B cell (primary cell): ENCODE results near the gene CNMD. TPM values are rescaled to one million over a fixed set of nuclear protein-coding genes. Genes with fewer than 3 reads are reported as not detected.

ENCODE experiments used
- ATAC-seq: fragments of 200-7000 bp; cut with Tn5 transposase; one replicate; pipeline ENCODE4 v1.10.0; 2021; ENCODE audit warnings: low read depth, mild to moderate bottlenecking, moderate number of reproducible peaks, moderate library complexity
- CTCF ChIA-PET: fragments of 350-600 bp; sonication (Branson Sonifier 250); formaldehyde crosslinking; loops from one replicate; lab custom pipeline; 2021; ENCODE audit warnings: antibody characterized with exemption, inconsistent platforms; lab: Charles Lee
- POLR2A ChIA-PET: fragments of 350-600 bp; sonication (Branson Sonifier 250); formaldehyde crosslinking; loops from one replicate; lab custom pipeline; 2021; ENCODE audit warnings: antibody characterized with exemption; lab: Charles Lee
- DNase-seq: peaks from one replicate; pipeline ENCODE4 v3.0.0; 2013
- H2AFZ ChIP-seq: 2 replicates; pipeline ENCODE4 v1.6.1; 2012; ENCODE audit warnings: mild to moderate bottlenecking, low read depth, low read length; ENCODE audit not compliant: insufficient read depth, poor library complexity, severe bottlenecking
- H3K27ac ChIP-seq, 2 donors: 1 replicate in 1 of 2; 2 replicates in 1 of 2; pipeline ENCODE4 v1.5.1; 2012 to 2013; ENCODE audit warnings: low read length in 2 of 2, mild to moderate bottlenecking in 2 of 2, moderate library complexity in 1 of 2
- H3K27me3 ChIP-seq, 4 experiments: fragments of 200-600 bp in 1 of 4; sonication (generic) in 1 of 4; replicated peaks in 1 of 4; 1 replicate in 2 of 4; 2 replicates in 2 of 4; pipeline versions ENCODE4 v1.6.1 to v1.7.0; 2013 to 2016; ENCODE audit warnings: low read length in 3 of 4, mild to moderate bottlenecking in 2 of 4, mixed read lengths in 1 of 4, moderate library complexity in 1 of 4; ENCODE audit not compliant: insufficient read depth in 4 of 4, control insufficient read depth in 3 of 4; ENCODE audit errors: control extremely low read depth in 1 of 4
- H3K36me3 ChIP-seq, 2 experiments: replicated peaks in 1 of 2; 1 replicate in 1 of 2; 2 replicates in 1 of 2; pipeline versions ENCODE4 v1.6.1 to v1.7.1; 2013; ENCODE audit warnings: low read length in 1 of 2; ENCODE audit not compliant: insufficient read depth in 2 of 2, control insufficient read depth in 1 of 2; ENCODE audit errors: control extremely low read depth in 1 of 2, extremely low read depth in 1 of 2
- H3K4me1 ChIP-seq, 2 donors: fragments of 200-600 bp in 1 of 2; sonication (generic) in 1 of 2; 1 replicate in 1 of 2; 2 replicates in 1 of 2; pipeline versions ENCODE4 v1.5.1 to v1.6.1; 2013 to 2017; ENCODE audit warnings: low read length in 2 of 2; ENCODE audit not compliant: control insufficient read depth in 2 of 2, insufficient read depth in 2 of 2
- H3K4me2 ChIP-seq: replicated peaks from 2 replicates; pipeline ENCODE3; 2012; ENCODE audit warnings: mild to moderate bottlenecking, low read depth, low read length; ENCODE audit not compliant: poor library complexity, severe bottlenecking
- H3K4me3 ChIP-seq, 5 experiments: fragments of 200-600 bp in 1 of 5; sonication (generic) in 1 of 5; 1 replicate in 3 of 5; 2 replicates in 2 of 5; pipeline versions ENCODE4 v1.5.1 to v1.7.0; 2011 to 2016; ENCODE audit warnings: low read length in 4 of 5, mild to moderate bottlenecking in 4 of 5, low read depth in 2 of 5, control low read depth in 1 of 5, moderate library complexity in 1 of 5; ENCODE audit not compliant: insufficient read depth in 1 of 5; ENCODE audit errors: control extremely low read depth in 1 of 5, extremely low read depth in 1 of 5
- H3K79me2 ChIP-seq: fragments of 200-600 bp; sonication (generic); one replicate; pipeline ENCODE4 v1.6.0; 2016; ENCODE audit warnings: low read length; ENCODE audit not compliant: control insufficient read depth, insufficient read depth
- H3K9ac ChIP-seq: fragments of 200-600 bp; sonication (generic); 2 replicates; pipeline ENCODE4 v1.6.1; 2017; ENCODE audit warnings: mild to moderate bottlenecking, low read length, moderate library complexity
- H3K9me3 ChIP-seq, 3 donors: one replicate each; pipeline versions ENCODE4 v1.6.1 to v1.7.1; 2013; ENCODE audit warnings: low read length in 2 of 3; ENCODE audit not compliant: control insufficient read depth in 2 of 3, insufficient read depth in 1 of 3; ENCODE audit errors: control extremely low read depth in 1 of 3
- H4K20me1 ChIP-seq: 2 replicates; pipeline ENCODE4 v1.6.0; 2012; ENCODE audit warnings: mild to moderate bottlenecking, low read length; ENCODE audit not compliant: insufficient read depth, control insufficient read depth, poor library complexity, severe bottlenecking
- H3K27ac Mint-ChIP-seq: one replicate; pipeline ENCODE4 v1.8.0; 2021; ENCODE audit warnings: mixed read lengths
- H3K27me3 Mint-ChIP-seq: one replicate; pipeline ENCODE4 v1.8.0; 2021; ENCODE audit warnings: mixed read lengths
- H3K4me1 Mint-ChIP-seq: one replicate; pipeline ENCODE4 v1.8.0; 2021; ENCODE audit warnings: mixed read lengths
- H3K4me3 Mint-ChIP-seq: one replicate; pipeline ENCODE4 v1.8.0; 2021; ENCODE audit warnings: mixed read lengths
- H3K9me3 Mint-ChIP-seq: one replicate; pipeline ENCODE4 v1.8.0; 2022; ENCODE audit warnings: mixed read lengths; ENCODE audit not compliant: insufficient read depth
- CTCF ChIP-seq: fragments of 200-600 bp; IDR thresholded peaks from one replicate; pipeline ENCODE4 v1.8.0; 2022; ENCODE audit warnings: antibody characterized with exemption, mild to moderate bottlenecking
- EZH2 ChIP-seq: IDR thresholded peaks from 2 replicates; pipeline ENCODE4 v1.6.1; 2012; ENCODE audit warnings: borderline replicate concordance, low read depth, mild to moderate bottlenecking, moderate library complexity, low read length; ENCODE audit not compliant: insufficient read depth, poor library complexity, severe bottlenecking
- WGBS: methylation state at CpG from one replicate; pipeline ENCODE4 v1.1.5; 2013; ENCODE audit warnings: missing lambda C conversion rate; ENCODE audit not compliant: insufficient coverage; 5-methylcytosine and 5-hydroxymethylcytosine counted together
- intact Hi-C: fragments of 100-400 bp; cut with micrococcal nuclease; formaldehyde crosslinking; loops from one replicate; pipeline ENCODE4 v1.10.0; 2022
- polyA plus RNA-seq: library from polyadenylated mRNA; depleted of rRNA; stranded (reverse); fragments of >200 nt; gene quantifications from 2 replicates; pipeline ENCODE4 v1.2.3, GENCODE V29; 2012
- total RNA-seq, 2 donors: library from RNA; stranded (reverse); fragments of 120-200 nt in 1 of 2; gene quantifications; 1 replicate in 1 of 2; 2 replicates in 1 of 2; pipeline versions ENCODE4 v1.2.3 to v1.2.4, GENCODE V29; 2013 to 2022

The CNMD gene
- total and polyA plus RNA-seq, 2 donors (not counting 1 experiment from before 2014, with no cell fraction given), result not detected

GRCh38 chr13:52659340-52659739 is 80.3 kb downstream of the CNMD start:
- Mint-ChIP-seq H3K27me3 (no peaks in the 10 kb centered on the region), H3K4me1 (peaks cover 3% of the 10 kb centered on the region), H3K4me3 (no peak overlapping the region), H3K9me3 (no peaks in the 10 kb centered on the region), H3K27ac (no peak overlapping the region)
- Histone ChIP-seq H2AFZ (no peak overlapping the region), H3K4me1 (peaks cover 0 to 3% of the 10 kb centered on the region in 2 donors), H4K20me1 (peaks cover 14% of the 10 kb centered on the region), H3K4me2 (no peak overlapping the region), H3K4me3 (no peak overlapping the region), H3K27me3 (no peaks in the 10 kb centered on the region), H3K36me3 (peaks cover 9 to 42% of the 10 kb centered on the region in 2 experiments), H3K9me3 (no peaks in the 10 kb centered on the region), H3K79me2 (peaks cover 23% of the 10 kb centered on the region), H3K9ac (no peak overlapping the region), H3K27ac (no peak overlapping the region)
- intact Hi-C loops, result loop anchor here (10.0 kb wide), 1 partner anchor 1075 kb away; the partner anchor contains the start of gene WDFY2
- POLR2A ChIA-PET, result no interaction called here
- CTCF ChIA-PET, result no interaction called here
- TF ChIP-seq EZH2 (no peak), CTCF (no peak)
- ATAC-seq, result no peak
- DNase-seq, result no peak
- no CpG with 5 or more reads among the region's 2 CpGs for WGBS

Other genes starting within 250 kb of the CNMD start
- gene HNRNPA1L2, start 97.4 kb downstream of the CNMD start, total RNA-seq, result 17.6 and 20.6 TPM in 2 replicates
- gene HNRNPA1L2, start 97.4 kb downstream of the CNMD start, polyA plus RNA-seq, result 10.7 and 19.3 TPM in 2 replicates
- 38.2 and 38.4 TPM in 2 replicates for gene SUGT1, start 87.0 kb downstream of the CNMD start, total RNA-seq
- gene SUGT1, start 87.0 kb downstream of the CNMD start, polyA plus RNA-seq, result 9.5 and 15.0 TPM in 2 replicates
- not detected in 2 replicates for gene PCDH8, start 108.8 kb upstream of the CNMD start, total RNA-seq
- gene PCDH8, start 108.8 kb upstream of the CNMD start, polyA plus RNA-seq, result not detected in 2 replicates